Measurements from ENCODE around the gene BIRC6.

DNA sequence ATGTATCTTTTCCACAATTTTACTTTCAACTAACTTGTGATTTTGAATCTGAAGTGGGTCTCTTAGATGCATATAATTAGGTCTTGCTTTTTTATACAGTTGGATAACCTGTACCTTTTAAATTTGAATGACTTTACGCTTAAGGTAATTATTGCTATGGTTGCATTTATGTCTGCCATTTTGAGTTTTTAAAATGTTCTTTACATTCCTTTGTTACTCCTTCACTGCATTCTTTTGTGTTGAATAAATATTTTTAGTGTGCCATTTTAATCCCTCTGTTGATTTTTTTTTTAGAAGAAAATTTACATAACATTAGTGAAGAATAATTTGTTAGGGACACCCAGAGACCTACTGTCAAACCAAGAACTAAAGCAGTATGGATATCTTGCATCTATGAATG, 65.3 kb downstream of the BIRC6 start:
- TF ChIP-seq, protein P1, sequence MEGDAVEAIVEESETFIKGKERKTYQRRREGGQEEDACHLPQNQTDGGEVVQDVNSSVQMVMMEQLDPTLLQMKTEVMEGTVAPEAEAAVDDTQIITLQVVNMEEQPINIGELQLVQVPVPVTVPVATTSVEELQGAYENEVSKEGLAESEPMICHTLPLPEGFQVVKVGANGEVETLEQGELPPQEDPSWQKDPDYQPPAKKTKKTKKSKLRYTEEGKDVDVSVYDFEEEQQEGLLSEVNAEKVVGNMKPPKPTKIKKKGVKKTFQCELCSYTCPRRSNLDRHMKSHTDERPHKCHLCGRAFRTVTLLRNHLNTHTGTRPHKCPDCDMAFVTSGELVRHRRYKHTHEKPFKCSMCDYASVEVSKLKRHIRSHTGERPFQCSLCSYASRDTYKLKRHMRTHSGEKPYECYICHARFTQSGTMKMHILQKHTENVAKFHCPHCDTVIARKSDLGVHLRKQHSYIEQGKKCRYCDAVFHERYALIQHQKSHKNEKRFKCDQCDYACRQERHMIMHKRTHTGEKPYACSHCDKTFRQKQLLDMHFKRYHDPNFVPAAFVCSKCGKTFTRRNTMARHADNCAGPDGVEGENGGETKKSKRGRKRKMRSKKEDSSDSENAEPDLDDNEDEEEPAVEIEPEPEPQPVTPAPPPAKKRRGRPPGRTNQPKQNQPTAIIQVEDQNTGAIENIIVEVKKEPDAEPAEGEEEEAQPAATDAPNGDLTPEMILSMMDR (optimal IDR thresholded peaks at IDR 0.05 in 1 of 3, IDR thresholded peaks at IDR 0.05 in 1 of 3, conservative IDR thresholded peaks at IDR 0.05 in 1 of 3; ENCODE audit: extremely low read depth in 1 of 3, insufficient read depth in 2 of 3, low read length in 3 of 3), result no peak
- TF ChIP-seq EZH2 (IDR thresholded peaks at IDR 0.05; ENCODE audit: low read length), result no peak
